Activated T-cell treated with anti-CD3 and anti-CD28 coated beads, Interleukin-2, amount 50 U/mL, for 24 hours (primary cell): ENCODE data around the gene CEACAM8.

Experiments used
- DNase-seq: peaks from one replicate; pipeline ENCODE4 v3.0.0-alpha.2; 2020
- H3K27ac Mint-ChIP-seq: 2 replicates; pipeline ENCODE4 v1.8.0; 2020; ENCODE audit warnings: mild to moderate bottlenecking, mixed read lengths
- H3K27me3 Mint-ChIP-seq: 2 replicates; pipeline ENCODE4 v1.8.0; 2020; ENCODE audit warnings: mixed read lengths
- H3K36me3 Mint-ChIP-seq: 2 replicates; pipeline ENCODE4 v1.8.0; 2020; ENCODE audit warnings: low read depth, mixed read lengths
- H3K4me1 Mint-ChIP-seq: 2 replicates; pipeline ENCODE4 v1.8.0; 2020; ENCODE audit warnings: low read depth, mixed read lengths
- H3K4me3 Mint-ChIP-seq: 2 replicates; pipeline ENCODE4 v1.8.0; 2020; ENCODE audit warnings: mild to moderate bottlenecking, moderate library complexity, mixed read lengths
- H3K9me3 Mint-ChIP-seq: 2 replicates; pipeline ENCODE4 v1.8.0; 2020; ENCODE audit warnings: mixed read lengths

Gene CEACAM8

GRCh38 chr19:42596391-42597072 lies 1.8 kb upstream of the CEACAM8 start:
- peak; percentile 69 for DNase-seq

DNA sequence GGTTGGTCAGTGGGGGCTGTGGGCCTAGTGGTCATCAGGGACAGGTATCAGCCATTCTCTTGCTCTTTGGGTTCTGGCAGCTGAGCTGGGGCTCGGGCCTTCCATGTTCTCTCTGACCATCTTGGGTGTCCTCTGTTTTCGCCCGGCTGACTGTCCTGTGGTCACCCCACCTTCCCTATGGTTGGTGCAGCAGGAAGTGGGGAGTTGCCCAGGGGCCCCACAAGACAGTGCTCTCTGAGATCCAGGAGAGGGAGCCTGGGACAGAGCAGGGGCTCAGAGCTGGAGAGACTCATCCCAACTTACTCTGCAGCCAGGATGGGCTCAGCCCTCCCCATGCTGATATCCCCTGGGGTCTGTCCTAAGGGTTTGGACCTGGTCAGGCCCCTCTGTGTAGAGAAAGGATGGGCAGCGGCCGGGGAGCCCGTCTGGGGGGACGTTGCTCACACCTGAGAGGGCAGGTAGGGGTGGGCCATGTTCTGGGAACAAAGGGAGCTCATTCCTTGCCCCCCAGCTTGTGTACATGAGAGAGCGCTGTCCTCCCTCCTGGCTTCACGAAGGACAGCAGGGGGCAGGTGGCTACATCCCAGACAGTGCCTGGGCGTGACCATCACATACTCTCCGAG lies 937 bp upstream of the CEACAM8 start:
- no peaks in the 10 kb centered on the region for H3K9me3 Mint-ChIP-seq
- no peaks in the 10 kb centered on the region for H3K36me3 Mint-ChIP-seq
- no peak overlapping the region for H3K4me3 Mint-ChIP-seq
- peaks cover 25% of the 10 kb centered on the region for H3K27me3 Mint-ChIP-seq
- no peak overlapping the region for H3K27ac Mint-ChIP-seq
- H3K4me1 Mint-ChIP-seq, result peaks cover 6% of the 10 kb centered on the region
- no peak for DNase-seq

More at GRCh38 chr19:42596391-42597072, 1.8 kb upstream of the CEACAM8 start:
- Mint-ChIP-seq H3K9me3 (no peaks in the 10 kb centered on the region), H3K27me3 (peaks cover 29% of the 10 kb centered on the region), H3K36me3 (no peaks in the 10 kb centered on the region), H3K27ac (no peak overlapping the region), H3K4me3 (no peak overlapping the region), H3K4me1 (peaks cover 6% of the 10 kb centered on the region)

DNA sequence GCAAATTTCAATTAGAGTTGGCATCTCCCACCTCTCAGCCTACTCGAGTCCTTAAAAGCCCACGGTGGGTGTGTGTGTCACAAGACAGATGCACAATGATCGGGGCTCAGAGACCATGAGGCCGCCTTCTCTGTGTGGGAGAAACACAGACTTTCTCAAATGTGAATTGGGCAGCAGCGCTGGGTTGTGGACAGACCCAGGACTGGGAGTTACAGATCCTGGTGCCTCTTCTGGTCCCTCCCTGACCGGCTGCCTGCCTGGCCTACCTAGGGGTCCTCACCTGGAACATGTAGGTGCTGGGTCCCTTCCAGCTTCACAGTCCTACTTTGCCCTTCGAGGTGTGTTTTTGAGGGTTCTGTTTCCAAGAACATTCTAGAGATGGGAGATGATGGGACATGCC lies 4.9 kb downstream of the CEACAM8 start:
- no peak overlapping the region for H3K27ac Mint-ChIP-seq
- no peaks in the 10 kb centered on the region for H3K36me3 Mint-ChIP-seq
- H3K4me3 Mint-ChIP-seq, result no peak overlapping the region
- no peaks in the 10 kb centered on the region for H3K9me3 Mint-ChIP-seq
- peaks cover 4% of the 10 kb centered on the region for H3K27me3 Mint-ChIP-seq
- H3K4me1 Mint-ChIP-seq, result no peaks in the 10 kb centered on the region
- DNase-seq, result no peak

- H3K36me3 Mint-ChIP-seq, result no peaks in the 10 kb centered on the region
- peaks cover 14% of the 10 kb centered on the region for H3K27me3 Mint-ChIP-seq
- no peak overlapping the region for H3K4me3 Mint-ChIP-seq
- H3K9me3 Mint-ChIP-seq, result no peaks in the 10 kb centered on the region
- DNase-seq, result no peak
- no peaks in the 10 kb centered on the region for H3K4me1 Mint-ChIP-seq
- H3K27ac Mint-ChIP-seq, result no peak overlapping the region
Observed at GRCh38 chr19:42584466-42584865, 10.3 kb downstream of the CEACAM8 start.

DNA sequence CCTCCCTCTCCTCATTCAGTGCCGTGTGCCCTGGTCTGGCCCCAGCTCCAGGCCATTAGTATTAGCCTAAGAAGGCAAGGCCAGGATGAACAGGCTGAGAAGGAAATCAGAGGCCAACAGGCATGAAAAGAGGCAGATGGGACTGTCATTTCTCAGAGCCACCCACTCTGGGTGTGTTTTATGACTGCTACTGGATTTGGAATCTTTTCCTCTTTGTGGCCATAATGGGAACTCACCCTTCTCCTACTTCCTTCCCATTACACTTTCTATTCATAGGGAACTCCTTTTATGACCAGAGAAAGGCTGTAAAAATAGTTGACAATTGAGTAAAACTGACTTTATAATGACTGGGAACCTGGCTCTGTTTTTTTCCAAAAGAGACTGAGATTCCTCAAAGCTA lies 17.7 kb downstream of the CEACAM8 start:
- Mint-ChIP-seq H3K4me1 (no peaks in the 10 kb centered on the region), H3K36me3 (no peaks in the 10 kb centered on the region), H3K4me3 (no peak overlapping the region), H3K27me3 (peaks cover 21% of the 10 kb centered on the region), H3K9me3 (no peaks in the 10 kb centered on the region), H3K27ac (no peak overlapping the region)
- no peak for DNase-seq

- no peaks in the 10 kb centered on the region for H3K4me1 Mint-ChIP-seq
- H3K36me3 Mint-ChIP-seq, result no peaks in the 10 kb centered on the region
- no peak overlapping the region for H3K27ac Mint-ChIP-seq
- H3K4me3 Mint-ChIP-seq, result no peak overlapping the region
- H3K9me3 Mint-ChIP-seq, result no peaks in the 10 kb centered on the region
- H3K27me3 Mint-ChIP-seq, result peaks cover 21% of the 10 kb centered on the region
- no peak for DNase-seq
Observed at GRCh38 chr19:42576241-42576640, 18.5 kb downstream of the CEACAM8 start.

- no peak for DNase-seq
- Mint-ChIP-seq H3K4me1 (no peaks in the 10 kb centered on the region), H3K27ac (no peak overlapping the region), H3K9me3 (no peaks in the 10 kb centered on the region), H3K36me3 (no peaks in the 10 kb centered on the region), H3K27me3 (peaks cover 16% of the 10 kb centered on the region), H3K4me3 (no peak overlapping the region)
Observed at GRCh38 chr19:42573642-42574041, 21.1 kb downstream of the CEACAM8 start.

- Mint-ChIP-seq H3K36me3 (no peaks in the 10 kb centered on the region), H3K9me3 (no peaks in the 10 kb centered on the region), H3K4me3 (no peak overlapping the region), H3K27ac (no peak overlapping the region), H3K27me3 (peaks cover 17% of the 10 kb centered on the region), H3K4me1 (no peaks in the 10 kb centered on the region)
- DNase-seq, result no peak
Observed at GRCh38 chr19:42571116-42571515, 23.6 kb downstream of the CEACAM8 start.

DNA sequence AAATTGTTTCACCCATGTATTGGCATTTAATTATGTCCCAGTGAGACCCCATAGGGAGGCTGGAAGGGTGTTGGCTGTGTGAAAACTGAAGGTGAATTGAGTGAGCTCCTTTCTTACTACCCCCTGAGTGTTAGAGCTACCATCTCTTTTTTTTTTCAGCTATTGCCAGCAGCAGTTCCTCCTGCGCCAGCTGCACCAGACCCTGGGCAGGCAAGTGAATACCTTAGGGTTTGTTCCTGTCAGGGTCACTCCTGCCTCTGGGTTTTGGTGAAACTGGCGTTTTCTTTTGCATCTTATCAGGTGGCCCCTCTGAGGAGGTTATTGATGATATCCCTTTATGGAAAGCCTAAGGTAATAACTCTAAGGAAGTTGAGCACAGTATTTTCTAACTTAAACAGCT lies 25.5 kb downstream of the CEACAM8 start:
- Mint-ChIP-seq H3K27ac (no peak overlapping the region), H3K9me3 (no peaks in the 10 kb centered on the region), H3K36me3 (no peaks in the 10 kb centered on the region), H3K4me1 (no peaks in the 10 kb centered on the region), H3K4me3 (no peak overlapping the region), H3K27me3 (peaks cover 17% of the 10 kb centered on the region)
- DNase-seq, result no peak

- Mint-ChIP-seq H3K27ac (no peak overlapping the region), H3K9me3 (no peaks in the 10 kb centered on the region), H3K27me3 (peaks cover 18% of the 10 kb centered on the region), H3K4me3 (no peak overlapping the region), H3K4me1 (peaks cover 2% of the 10 kb centered on the region), H3K36me3 (no peaks in the 10 kb centered on the region)
- no peak for DNase-seq
Observed at GRCh38 chr19:42568006-42568405, 26.7 kb downstream of the CEACAM8 start.

DNA sequence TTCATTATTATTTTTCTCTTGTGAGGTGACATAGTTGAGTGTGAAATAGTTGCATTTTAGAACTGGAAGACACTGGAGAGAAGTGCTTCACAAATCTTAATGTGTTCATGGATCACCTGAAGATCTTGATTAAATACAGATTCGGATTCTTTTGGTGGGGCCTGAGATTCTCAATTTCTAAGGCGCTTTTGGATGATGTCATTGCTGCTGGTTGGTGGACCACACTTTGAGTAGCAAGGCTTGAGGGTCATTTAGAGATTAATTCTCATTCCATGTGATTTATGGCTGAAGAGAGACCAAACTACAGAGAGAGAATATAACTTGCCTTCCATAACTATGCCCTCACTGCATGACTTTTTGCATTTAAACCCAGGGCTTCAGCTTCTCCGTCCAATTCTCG lies 27.2 kb downstream of the CEACAM8 start:
- H3K36me3 Mint-ChIP-seq, result no peaks in the 10 kb centered on the region
- H3K4me1 Mint-ChIP-seq, result peaks cover 2% of the 10 kb centered on the region
- DNase-seq, result no peak
- H3K4me3 Mint-ChIP-seq, result no peak overlapping the region
- H3K27me3 Mint-ChIP-seq, result peaks cover 16% of the 10 kb centered on the region
- no peak overlapping the region for H3K27ac Mint-ChIP-seq
- H3K9me3 Mint-ChIP-seq, result no peaks in the 10 kb centered on the region

- no peaks in the 10 kb centered on the region for H3K36me3 Mint-ChIP-seq
- peaks cover 21% of the 10 kb centered on the region for H3K27me3 Mint-ChIP-seq
- H3K9me3 Mint-ChIP-seq, result no peaks in the 10 kb centered on the region
- peaks cover 2% of the 10 kb centered on the region for H3K4me1 Mint-ChIP-seq
- H3K4me3 Mint-ChIP-seq, result no peak overlapping the region
- DNase-seq, result no peak
- no peak overlapping the region for H3K27ac Mint-ChIP-seq
Observed at GRCh38 chr19:42563352-42564210, 31.1 kb downstream of the CEACAM8 start.

GRCh38 chr19:42561512-42561911 lies 33.2 kb downstream of the CEACAM8 start:
- no peak overlapping the region for H3K27ac Mint-ChIP-seq
- H3K4me3 Mint-ChIP-seq, result no peak overlapping the region
- peaks cover 16% of the 10 kb centered on the region for H3K27me3 Mint-ChIP-seq
- peaks cover 2% of the 10 kb centered on the region for H3K4me1 Mint-ChIP-seq
- H3K36me3 Mint-ChIP-seq, result no peaks in the 10 kb centered on the region
- no peaks in the 10 kb centered on the region for H3K9me3 Mint-ChIP-seq
- no peak for DNase-seq

GRCh38 chr19:42560731-42561130 lies 34.0 kb downstream of the CEACAM8 start:
- Mint-ChIP-seq H3K27ac (no peak overlapping the region), H3K27me3 (peaks cover 24% of the 10 kb centered on the region), H3K4me1 (peaks cover 2% of the 10 kb centered on the region), H3K9me3 (no peaks in the 10 kb centered on the region), H3K4me3 (no peak overlapping the region), H3K36me3 (no peaks in the 10 kb centered on the region)
- no peak for DNase-seq
